HG03196 (cell line): ENCODE data around the gene BICC1.
"Not testable (repeated sequence)": the region's sequence is repeated elsewhere in the genome, so short reads cannot be mapped to it uniquely, and the experiment has no call there.

Experiments
- ATAC-seq: cut with Tn5 transposase; IDR thresholded peaks from one replicate; pipeline ENCODE4 v1.9.1; 2021; ENCODE audit not compliant: unreplicated experiment

Gene BICC1

DNA sequence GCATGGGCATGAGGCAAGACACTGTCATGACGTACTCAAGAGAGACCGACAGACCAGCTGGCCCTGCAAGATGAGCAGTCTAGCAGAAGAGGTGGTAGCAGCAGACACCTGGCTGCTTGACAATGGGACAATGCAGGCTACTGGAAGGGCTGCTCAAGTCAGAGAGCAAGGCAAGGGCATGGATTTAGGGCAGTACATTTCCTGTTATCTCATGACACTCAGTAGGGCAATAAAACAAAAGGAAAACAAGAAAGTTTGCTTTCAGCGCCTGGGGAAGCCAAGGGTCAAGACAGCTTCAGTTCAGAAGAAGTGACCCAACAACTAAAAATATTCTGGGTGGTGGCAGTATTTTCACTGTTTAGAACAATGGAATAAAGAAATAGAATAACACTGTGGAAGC is 332.0 kb downstream of the BICC1 start:
- no peak for ATAC-seq

- no peak for ATAC-seq
These were observed 334.2 kb downstream of the BICC1 start for GRCh38 chr10:58846856-58847255.

- no peak for ATAC-seq
These were observed 338.9 kb downstream of the BICC1 start for GRCh38 chr10:58851606-58852005.

DNA sequence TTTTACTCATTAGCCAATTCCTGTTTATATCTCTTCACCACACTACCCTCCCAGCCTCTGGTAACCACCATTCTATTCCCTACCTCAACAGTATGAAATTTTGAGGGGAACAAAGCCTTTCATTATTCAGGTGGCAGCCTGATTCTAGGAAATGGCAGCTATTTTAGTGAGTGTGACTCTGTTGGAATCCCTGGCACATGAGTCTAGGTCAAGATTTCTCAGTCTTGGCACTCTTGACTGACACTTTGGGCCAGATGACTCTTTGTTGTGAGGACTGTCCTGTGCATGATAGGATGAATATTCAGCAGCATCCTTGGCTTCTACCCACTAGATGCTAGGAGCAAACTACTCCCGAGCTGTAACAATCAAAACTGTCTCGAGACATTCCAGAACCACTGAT is 341.0 kb downstream of the BICC1 start:
- no peak for ATAC-seq

GRCh38 chr10:58854811-58855210 is 342.1 kb downstream of the BICC1 start:
- ATAC-seq, result no peak

DNA sequence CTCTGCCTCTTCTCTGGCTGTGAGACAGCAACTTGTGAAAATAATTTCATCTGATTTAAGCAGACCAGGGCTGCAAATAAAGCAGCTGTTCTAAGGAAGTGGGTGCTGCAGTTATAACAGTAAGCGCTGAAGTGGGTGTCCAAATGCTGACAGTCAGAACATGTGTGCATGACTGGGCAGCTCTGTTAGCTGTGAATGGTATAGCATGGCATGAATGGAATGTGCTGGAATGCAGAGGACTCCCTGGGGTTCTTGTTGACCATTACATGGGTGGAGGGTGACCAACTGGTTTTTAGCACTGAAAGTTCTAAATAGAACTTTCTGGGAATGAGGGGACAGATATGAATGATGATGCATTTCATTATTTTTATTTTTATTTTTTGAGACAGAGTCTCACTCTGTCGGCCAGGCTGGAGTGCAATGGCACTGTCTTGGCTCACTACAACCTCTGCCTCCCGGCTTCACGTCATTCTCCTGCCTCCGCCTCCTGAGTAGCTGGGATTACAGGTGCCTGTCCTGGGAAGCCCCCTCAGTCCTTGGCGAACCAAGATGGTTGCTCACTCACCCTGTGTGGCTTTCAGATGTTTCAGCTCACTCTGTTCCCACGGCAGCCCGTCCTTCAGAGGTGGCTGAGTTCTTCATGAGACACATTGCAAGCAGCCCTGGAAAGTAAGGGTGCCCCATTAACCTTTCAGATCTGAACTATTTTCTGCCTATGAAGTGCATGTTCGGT is 344.0 kb downstream of the BICC1 start:
- no peak for ATAC-seq

DNA sequence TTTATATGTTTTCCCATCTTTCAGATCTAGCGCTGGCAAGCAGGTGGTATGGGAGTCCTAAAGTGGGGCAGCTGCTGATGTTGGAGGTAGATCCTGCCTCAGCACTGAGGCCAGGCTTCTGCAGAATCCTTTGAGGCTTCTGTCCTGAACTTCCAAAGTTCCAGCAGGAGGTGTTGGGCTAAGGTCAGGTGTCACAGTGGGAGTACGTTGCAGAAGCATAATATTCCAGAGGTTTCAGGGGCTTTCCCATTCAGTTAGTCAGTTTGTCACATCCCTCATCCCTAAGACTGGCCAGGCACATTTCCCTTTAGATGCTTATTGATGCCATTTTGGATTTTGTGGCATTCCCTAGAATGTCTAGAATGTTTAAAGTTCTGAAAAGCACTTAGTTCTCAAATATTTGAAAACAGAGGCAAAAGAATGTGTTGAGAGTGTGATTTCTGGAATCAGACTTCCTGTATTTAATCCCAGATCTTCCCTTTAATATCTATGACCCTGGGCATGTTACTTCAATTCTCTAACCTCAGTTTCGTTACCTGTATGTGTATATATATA is 344.7 kb downstream of the BICC1 start:
- ATAC-seq, result no peak

DNA sequence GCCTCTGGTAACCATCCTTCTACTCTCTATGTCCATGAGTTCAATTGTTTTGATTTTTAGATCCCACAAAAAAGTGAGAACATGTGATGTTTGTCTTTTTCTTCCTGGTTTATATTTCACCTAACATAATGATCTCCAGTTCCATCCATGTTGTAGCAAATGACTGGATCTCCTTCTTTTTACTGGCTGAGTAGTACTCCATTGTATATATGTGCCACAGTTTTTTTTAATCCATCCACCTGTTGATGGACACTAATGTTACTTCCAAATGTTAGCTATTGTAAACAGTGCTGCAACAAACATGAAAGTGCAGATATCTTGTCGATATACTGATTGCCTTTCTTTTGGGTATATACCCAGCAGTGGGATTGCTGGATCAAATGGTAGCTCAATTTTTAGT is 345.5 kb downstream of the BICC1 start:
- ATAC-seq, result not testable (repeated sequence)

DNA sequence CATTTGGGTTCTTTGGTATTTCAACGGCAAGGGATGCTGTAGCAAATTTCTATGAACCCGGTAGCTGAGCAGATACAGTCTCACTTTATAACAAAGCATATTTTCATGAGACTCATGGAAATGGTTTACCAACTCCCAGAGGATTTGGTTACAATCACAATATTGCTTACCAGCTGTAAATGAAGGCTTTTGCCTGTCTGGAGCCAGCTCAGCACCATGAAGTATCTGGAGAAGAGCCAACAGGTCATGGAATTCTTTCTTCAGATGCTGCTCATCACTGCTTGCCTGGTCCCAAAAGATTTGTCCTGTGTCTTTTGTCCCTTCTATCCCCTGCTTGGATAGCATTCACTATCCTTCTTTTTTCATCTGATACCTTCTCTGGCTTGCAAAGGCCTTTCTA is 346.9 kb downstream of the BICC1 start:
- ATAC-seq, result no peak

GRCh38 chr10:58867683-58868082 is 355.0 kb downstream of the BICC1 start:
- ATAC-seq, result no peak

GRCh38 chr10:58868736-58869435 is 356.2 kb downstream of the BICC1 start:
- no peak for ATAC-seq

DNA sequence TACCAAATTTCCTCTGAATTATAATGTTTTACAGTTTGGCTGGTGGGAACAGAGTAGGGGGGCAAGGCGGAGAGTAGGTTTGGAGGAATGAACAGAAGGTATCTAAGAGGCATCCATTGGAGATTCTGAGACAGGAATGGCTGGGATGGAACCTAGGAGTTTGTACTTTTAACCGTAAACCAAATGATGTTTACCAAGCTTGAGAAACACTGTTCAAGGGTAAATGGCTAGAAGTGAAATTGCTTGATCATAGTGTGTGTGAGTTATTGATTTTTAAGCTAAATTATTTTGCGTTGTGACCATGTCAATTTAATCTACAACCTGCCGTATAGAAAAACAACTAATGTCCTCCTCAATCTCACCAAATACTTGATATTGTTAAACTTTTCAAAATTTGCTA is 357.4 kb downstream of the BICC1 start:
- ATAC-seq, result no peak

DNA sequence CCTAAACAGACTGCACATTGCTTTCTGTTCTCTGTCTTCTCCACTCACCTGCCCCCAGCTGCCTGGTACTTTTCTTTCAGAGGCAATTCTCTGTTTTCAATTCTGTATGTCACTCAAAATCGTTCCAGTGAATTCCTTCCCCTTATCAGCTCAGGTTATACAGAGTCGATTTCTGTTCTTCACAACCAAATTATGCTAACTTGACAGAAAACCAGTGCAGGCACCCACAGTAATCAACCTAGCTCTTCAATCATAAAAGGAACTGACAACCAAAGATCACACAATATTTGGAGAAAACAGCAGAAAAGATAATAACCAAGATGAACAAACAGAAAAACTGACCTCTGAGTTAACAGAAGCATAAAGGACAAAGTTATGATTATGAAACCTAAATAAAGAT is 360.5 kb downstream of the BICC1 start:
- ATAC-seq, result no peak
